HCT116 (cell line): Measurements from ENCODE around the gene SLC23A1.

ENCODE experiments used
- CEBPB ChIP-seq: IDR thresholded peaks from 2 replicates; pipeline ENCODE4 v1.6.1; 2012; ENCODE audit warnings: low read depth
- EZH2 ChIP-seq: fragments of 200-600 bp; sonication (generic); IDR thresholded peaks from 2 replicates; pipeline ENCODE4 v1.6.1; 2017; ENCODE audit warnings: antibody characterized with exemption, mixed run types
- EZH2phosphoT487 ChIP-seq: fragments of 200-600 bp; IDR thresholded peaks from 2 replicates; pipeline ENCODE4 v1.6.1; 2018; ENCODE audit warnings: antibody characterized with exemption, borderline replicate concordance
- FOSL1 ChIP-seq: IDR thresholded peaks from 2 replicates; pipeline ENCODE4 v1.6.1; 2012; ENCODE audit warnings: low read depth
- JUND ChIP-seq: IDR thresholded peaks from 2 replicates; pipeline ENCODE4 v1.6.1; 2012
- POLR2A ChIP-seq: IDR thresholded peaks from 2 replicates; pipeline ENCODE4 v1.7.0; 2011; ENCODE audit warnings: borderline replicate concordance; ENCODE audit not compliant: insufficient read depth, insufficient read length; ENCODE audit errors: extremely low read depth
- POLR2AphosphoS5 ChIP-seq: IDR thresholded peaks from 2 replicates; pipeline ENCODE4 v1.6.1; 2011; ENCODE audit warnings: mild to moderate bottlenecking, low read depth, low read length, moderate library complexity
- RAD21 ChIP-seq: IDR thresholded peaks from 2 replicates; pipeline ENCODE4 v1.6.1; 2012; ENCODE audit warnings: low read depth, mild to moderate bottlenecking
- SP1 ChIP-seq: IDR thresholded peaks from 2 replicates; pipeline ENCODE4 v1.6.1; 2012; ENCODE audit warnings: low read depth
- TCF7L2 ChIP-seq: IDR thresholded peaks from 2 replicates; pipeline ENCODE4 v1.7.0; 2011; ENCODE audit warnings: borderline replicate concordance, inconsistent platforms; ENCODE audit not compliant: insufficient read depth, insufficient read length; ENCODE audit errors: extremely low read depth
- TF ChIP-seq, protein P1 (sequence below), 3 experiments: fragments of 200-600 bp in 1 of 3; sonication (generic) in 1 of 3; IDR thresholded peaks in 2 of 3; conservative IDR thresholded peaks in 1 of 3; 2 replicates each; pipeline ENCODE4 v1.5.1; 2012 to 2017; ENCODE audit warnings: low read depth in 2 of 3, low read length in 2 of 3, antibody characterized with exemption in 1 of 3, borderline replicate concordance in 1 of 3, control low read depth in 1 of 3, mild to moderate bottlenecking in 1 of 3, mixed read lengths in 1 of 3, mixed run types in 1 of 3, moderate library complexity in 1 of 3; ENCODE audit not compliant: insufficient read depth in 1 of 3
- TF ChIP-seq, protein P2 (sequence below): IDR thresholded peaks from 2 replicates; pipeline ENCODE4 v1.6.1; 2012

DNA sequence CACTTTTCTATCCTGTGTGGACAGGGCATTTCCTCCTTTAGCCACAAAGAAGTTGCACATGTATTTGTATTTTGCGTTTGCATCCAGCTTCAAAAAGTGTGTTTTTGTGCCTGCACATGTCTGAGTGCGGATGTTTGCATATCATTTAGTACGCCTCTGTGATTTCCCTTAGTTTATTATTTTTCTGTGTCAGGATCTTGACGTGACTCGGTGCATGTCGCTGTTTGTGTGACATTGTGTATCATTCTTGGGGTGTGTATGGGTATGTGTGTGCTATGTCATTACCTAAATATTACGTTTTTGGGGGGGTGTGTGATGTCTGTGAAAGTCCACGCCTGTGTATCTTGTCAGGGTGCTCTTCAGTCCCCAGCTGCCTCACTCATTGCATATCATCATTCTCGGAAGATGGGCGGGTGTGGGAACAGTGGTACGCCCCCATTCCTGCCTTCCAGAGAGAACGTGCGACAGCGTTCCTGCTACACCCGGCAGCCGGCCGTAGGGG, 41.9 kb downstream of the SLC23A1 start:
- TF ChIP-seq EZH2 = no peak
- no peak for TF ChIP-seq TCF7L2
- TF ChIP-seq, protein P1, sequence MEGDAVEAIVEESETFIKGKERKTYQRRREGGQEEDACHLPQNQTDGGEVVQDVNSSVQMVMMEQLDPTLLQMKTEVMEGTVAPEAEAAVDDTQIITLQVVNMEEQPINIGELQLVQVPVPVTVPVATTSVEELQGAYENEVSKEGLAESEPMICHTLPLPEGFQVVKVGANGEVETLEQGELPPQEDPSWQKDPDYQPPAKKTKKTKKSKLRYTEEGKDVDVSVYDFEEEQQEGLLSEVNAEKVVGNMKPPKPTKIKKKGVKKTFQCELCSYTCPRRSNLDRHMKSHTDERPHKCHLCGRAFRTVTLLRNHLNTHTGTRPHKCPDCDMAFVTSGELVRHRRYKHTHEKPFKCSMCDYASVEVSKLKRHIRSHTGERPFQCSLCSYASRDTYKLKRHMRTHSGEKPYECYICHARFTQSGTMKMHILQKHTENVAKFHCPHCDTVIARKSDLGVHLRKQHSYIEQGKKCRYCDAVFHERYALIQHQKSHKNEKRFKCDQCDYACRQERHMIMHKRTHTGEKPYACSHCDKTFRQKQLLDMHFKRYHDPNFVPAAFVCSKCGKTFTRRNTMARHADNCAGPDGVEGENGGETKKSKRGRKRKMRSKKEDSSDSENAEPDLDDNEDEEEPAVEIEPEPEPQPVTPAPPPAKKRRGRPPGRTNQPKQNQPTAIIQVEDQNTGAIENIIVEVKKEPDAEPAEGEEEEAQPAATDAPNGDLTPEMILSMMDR (IDR thresholded peaks at IDR 0.05 in 2 of 3, conservative IDR thresholded peaks at IDR 0.05 in 1 of 3; ENCODE audit: borderline replicate concordance in 1 of 3, insufficient read depth in 1 of 3, low read depth in 2 of 3, low read length in 2 of 3) = no peak
- no peak for TF ChIP-seq RAD21
- no peak for TF ChIP-seq POLR2A
- no peak for TF ChIP-seq POLR2AphosphoS5
- TF ChIP-seq, protein P2, sequence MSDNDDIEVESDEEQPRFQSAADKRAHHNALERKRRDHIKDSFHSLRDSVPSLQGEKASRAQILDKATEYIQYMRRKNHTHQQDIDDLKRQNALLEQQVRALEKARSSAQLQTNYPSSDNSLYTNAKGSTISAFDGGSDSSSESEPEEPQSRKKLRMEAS = no peak
- no peak for TF ChIP-seq JUND
- TF ChIP-seq CEBPB = no peak
- TF ChIP-seq EZH2phosphoT487 = no peak
- no peak for TF ChIP-seq SP1
- no peak for TF ChIP-seq FOSL1
